CD8-positive, alpha-beta memory T cell (primary cell): ENCODE results near the gene ZYG11A. TPM values are rescaled to one million over a fixed set of nuclear protein-coding genes. Genes with fewer than 3 reads are reported as not detected.
A peak's percentile ranks its signal among the peaks of the same experiment; 100 is the strongest.

Source experiments
- CTCF ChIA-PET: fragments of 350-600 bp; sonication (Branson Sonifier 250); formaldehyde crosslinking; loops from one replicate; lab custom pipeline; 2021; ENCODE audit warnings: antibody characterized with exemption; lab: Charles Lee
- POLR2A ChIA-PET: fragments of 350-600 bp; sonication (Branson Sonifier 250); formaldehyde crosslinking; loops from one replicate; lab custom pipeline; 2021; ENCODE audit warnings: antibody characterized with exemption; lab: Charles Lee
- DNase-seq, 5 donors: peaks; one replicate each; pipeline versions ENCODE4 v3.0.0 to v3.0.0-alpha.2; 2020 to 2022; ENCODE audit warnings: mixed read lengths in 1 of 5
- H3K27ac ChIP-seq: one replicate; pipeline ENCODE4 v1.7.0; 2013; ENCODE audit warnings: low read depth, mild to moderate bottlenecking, low read length, moderate library complexity
- H3K27me3 ChIP-seq: 2 replicates; pipeline ENCODE4 v1.7.0; 2013; ENCODE audit warnings: low read length, mild to moderate bottlenecking; ENCODE audit not compliant: insufficient read depth, poor library complexity, severe bottlenecking
- H3K36me3 ChIP-seq: 2 replicates; pipeline ENCODE4 v1.7.0; 2013; ENCODE audit warnings: mild to moderate bottlenecking, low read length, moderate library complexity; ENCODE audit not compliant: insufficient read depth
- H3K4me1 ChIP-seq: 2 replicates; pipeline ENCODE4 v1.7.0; 2013; ENCODE audit warnings: mild to moderate bottlenecking, low read length, moderate library complexity; ENCODE audit not compliant: insufficient read depth
- H3K4me3 ChIP-seq: 2 replicates; pipeline ENCODE4 v1.7.0; 2013; ENCODE audit warnings: mild to moderate bottlenecking, low read length
- H3K9me3 ChIP-seq: 2 replicates; pipeline ENCODE4 v1.7.0; 2013; ENCODE audit warnings: mild to moderate bottlenecking, low read length
- H3K27ac Mint-ChIP-seq, 8 donors: one replicate each; pipeline ENCODE4 v1.8.0; 2020 to 2021; ENCODE audit warnings: mixed read lengths in 8 of 8, mild to moderate bottlenecking in 6 of 8, inconsistent platforms in 3 of 8, moderate library complexity in 3 of 8
- H3K27me3 Mint-ChIP-seq, 2 donors: one replicate each; pipeline ENCODE4 v1.8.0; 2020 to 2021; ENCODE audit warnings: mixed read lengths in 2 of 2, mild to moderate bottlenecking in 1 of 2, moderate library complexity in 1 of 2
- H3K36me3 Mint-ChIP-seq, 3 donors: one replicate each; pipeline ENCODE4 v1.8.0; 2020 to 2021; ENCODE audit warnings: mixed read lengths in 3 of 3, inconsistent platforms in 1 of 3, mild to moderate bottlenecking in 1 of 3
- H3K4me1 Mint-ChIP-seq, 3 donors: one replicate each; pipeline ENCODE4 v1.8.0; 2020 to 2021; ENCODE audit warnings: mixed read lengths in 3 of 3, inconsistent platforms in 1 of 3, mild to moderate bottlenecking in 1 of 3
- H3K4me3 Mint-ChIP-seq, 7 donors: one replicate each; pipeline ENCODE4 v1.8.0; 2020 to 2021; ENCODE audit warnings: mixed read lengths in 7 of 7, mild to moderate bottlenecking in 6 of 7, moderate library complexity in 4 of 7, inconsistent platforms in 2 of 7
- H3K9me3 Mint-ChIP-seq, 5 donors: one replicate each; pipeline ENCODE4 v1.8.0; 2020 to 2022; ENCODE audit warnings: mixed read lengths in 5 of 5, mild to moderate bottlenecking in 3 of 5, moderate library complexity in 2 of 5, inconsistent platforms in 1 of 5
- polyA plus RNA-seq: library from polyadenylated mRNA; unstranded; fragments of 300-500 nt; fragmentation: Illumina TruSeq; gene quantifications from one replicate; pipeline ENCODE4 v1.2.3, GENCODE V29; 2021
- total RNA-seq, 2 experiments: library from RNA; stranded (reverse); gene quantifications; one replicate each; pipeline ENCODE4 v1.2.3, GENCODE V29; 2021

ZYG11A gene
- total and polyA plus RNA-seq, 3 experiments from 2014 or later = 0.04 to 0.07 TPM; not detected in 1

GRCh38 chr1:52915855-52916220 is 73.3 kb downstream of the ZYG11A start:
- no peaks in the 10 kb centered on the region for H3K27me3 Mint-ChIP-seq
- H3K4me3 Mint-ChIP-seq = no peak overlapping the region
- H3K4me1 ChIP-seq = peaks cover 12% of the 10 kb centered on the region
- H3K27ac ChIP-seq = no peak overlapping the region
- H3K4me1 Mint-ChIP-seq = peaks cover 19 to 32% (median 29%) of the 10 kb centered on the region in 3 donors
- CTCF ChIA-PET = no interaction called here
- POLR2A ChIA-PET = no interaction called here
- no peaks in the 10 kb centered on the region for H3K36me3 ChIP-seq
- no peaks in the 10 kb centered on the region for H3K27me3 ChIP-seq
- H3K9me3 ChIP-seq = no peaks in the 10 kb centered on the region
- no peak overlapping the region for H3K4me3 ChIP-seq
- H3K36me3 Mint-ChIP-seq = peaks cover 0 to 16% (median 0%) of the 10 kb centered on the region in 3 donors
- H3K9me3 Mint-ChIP-seq = no peaks in the 10 kb centered on the region
- H3K27ac Mint-ChIP-seq = peak overlapping the region in 1 of 8 donors; percentile 44
- DNase-seq = no peak

- peaks cover 16% of the 10 kb centered on the region for H3K4me1 ChIP-seq
- CTCF ChIA-PET = no interaction called here
- Mint-ChIP-seq H3K27me3 (no peaks in the 10 kb centered on the region), H3K4me1 (peaks cover 19 to 35% (median 29%) of the 10 kb centered on the region in 3 donors), H3K9me3 (no peaks in the 10 kb centered on the region), H3K27ac (peak overlapping the region in 3 of 8 donors; percentile 44 to 78 (median 56)), H3K4me3 (no peak overlapping the region), H3K36me3 (peaks cover 0 to 12% (median 0%) of the 10 kb centered on the region in 3 donors)
- H3K4me3 ChIP-seq = no peak overlapping the region
- H3K27me3 ChIP-seq = no peaks in the 10 kb centered on the region
- no peaks in the 10 kb centered on the region for H3K36me3 ChIP-seq
- no peaks in the 10 kb centered on the region for H3K9me3 ChIP-seq
- no peak for DNase-seq
- POLR2A ChIA-PET = interaction anchor here (1.1 kb wide), 1 partner anchor 11 kb away, joined by 3 read pairs; the partner anchor contains the start of gene SCP2
- no peak overlapping the region for H3K27ac ChIP-seq
Measured at GRCh38 chr1:52916241-52916975, 73.8 kb downstream of the ZYG11A start.

GRCh38 chr1:52917156-52917555 is 74.6 kb downstream of the ZYG11A start:
- no peaks in the 10 kb centered on the region for H3K27me3 ChIP-seq
- ChIA-PET CTCF (no interaction called here), POLR2A (interaction anchor here (0.7 to 1.1 kb wide), 2 partner anchors 10 to 144 kb away, joined by 3 read pairs; partner anchors contain the start of gene SCP2)
- Mint-ChIP-seq H3K27me3 (no peaks in the 10 kb centered on the region), H3K27ac (no peak overlapping the region), H3K4me3 (no peak overlapping the region), H3K4me1 (peaks cover 23 to 42% (median 34%) of the 10 kb centered on the region in 3 donors), H3K9me3 (no peaks in the 10 kb centered on the region), H3K36me3 (peaks cover 0 to 9% (median 0%) of the 10 kb centered on the region in 3 donors)
- H3K36me3 ChIP-seq = no peaks in the 10 kb centered on the region
- H3K4me3 ChIP-seq = no peak overlapping the region
- DNase-seq = no peak
- no peak overlapping the region for H3K27ac ChIP-seq
- peaks cover 20% of the 10 kb centered on the region for H3K4me1 ChIP-seq
- H3K9me3 ChIP-seq = no peaks in the 10 kb centered on the region

GRCh38 chr1:52917581-52917980 is 75.0 kb downstream of the ZYG11A start:
- Mint-ChIP-seq H3K4me3 (no peak overlapping the region), H3K9me3 (no peaks in the 10 kb centered on the region), H3K36me3 (peaks cover 0 to 7% (median 0%) of the 10 kb centered on the region in 3 donors), H3K27me3 (no peaks in the 10 kb centered on the region), H3K4me1 (peaks cover 23 to 44% (median 36%) of the 10 kb centered on the region in 3 donors), H3K27ac (no peak overlapping the region)
- DNase-seq = no peak
- POLR2A ChIA-PET = interaction anchor here (0.7 to 1.1 kb wide), 2 partner anchors 10 to 144 kb away, joined by 3 read pairs; partner anchors contain the start of gene SCP2
- H3K4me3 ChIP-seq = no peak overlapping the region
- H3K27me3 ChIP-seq = no peaks in the 10 kb centered on the region
- no peak overlapping the region for H3K27ac ChIP-seq
- no peaks in the 10 kb centered on the region for H3K9me3 ChIP-seq
- H3K36me3 ChIP-seq = no peaks in the 10 kb centered on the region
- peaks cover 24% of the 10 kb centered on the region for H3K4me1 ChIP-seq
- CTCF ChIA-PET = no interaction called here

- Mint-ChIP-seq H3K4me1 (peaks cover 23 to 46% (median 37%) of the 10 kb centered on the region in 3 donors), H3K27me3 (no peaks in the 10 kb centered on the region), H3K4me3 (no peak overlapping the region), H3K27ac (peak overlapping the region in 2 of 8 donors; percentile 25 to 47), H3K9me3 (no peaks in the 10 kb centered on the region), H3K36me3 (peaks cover 0 to 4% (median 0%) of the 10 kb centered on the region in 3 donors)
- DNase-seq = no peak
- CTCF ChIA-PET = interaction anchor here (0.7 to 1.0 kb wide), 3 partner anchors 9 to 37 kb away, joined by 3 to 4 read pairs (median 3); partner anchors contain the start of gene SCP2
- H3K36me3 ChIP-seq = no peaks in the 10 kb centered on the region
- no peak overlapping the region for H3K4me3 ChIP-seq
- H3K27ac ChIP-seq = no peak overlapping the region
- H3K27me3 ChIP-seq = no peaks in the 10 kb centered on the region
- POLR2A ChIA-PET = interaction anchor here (0.9 kb wide), 1 partner anchor 9 kb away, joined by 3 read pairs; the partner anchor contains the start of gene SCP2
- H3K9me3 ChIP-seq = no peaks in the 10 kb centered on the region
- peaks cover 25% of the 10 kb centered on the region for H3K4me1 ChIP-seq
Measured at GRCh38 chr1:52918201-52918600, 75.6 kb downstream of the ZYG11A start.

GRCh38 chr1:52919051-52919722 is 76.6 kb downstream of the ZYG11A start:
- H3K4me3 Mint-ChIP-seq = peak overlapping the region in 6 of 7 donors; percentile 61 to 88 (median 80)
- ChIA-PET CTCF (interaction anchor here (0.7 to 1.0 kb wide), 3 partner anchors 8 to 36 kb away, joined by 3 to 4 read pairs (median 3); partner anchors contain the start of gene SCP2), POLR2A (interaction anchor here (0.9 kb wide), 1 partner anchor 8 kb away, joined by 3 read pairs; the partner anchor contains the start of gene SCP2)
- no peaks in the 10 kb centered on the region for H3K27me3 ChIP-seq
- H3K27ac ChIP-seq = no peak overlapping the region
- DNase-seq = peak in 2 of 5 donors; percentile 10 to 19
- H3K4me3 ChIP-seq = no peak overlapping the region
- H3K27ac Mint-ChIP-seq = peak overlapping the region; percentile 41 to 86 (median 77)
- no peaks in the 10 kb centered on the region for H3K36me3 ChIP-seq
- H3K9me3 Mint-ChIP-seq = no peaks in the 10 kb centered on the region
- H3K4me1 ChIP-seq = peaks cover 25% of the 10 kb centered on the region
- no peaks in the 10 kb centered on the region for H3K27me3 Mint-ChIP-seq
- H3K9me3 ChIP-seq = no peaks in the 10 kb centered on the region
- peaks cover 0 to 2% (median 0%) of the 10 kb centered on the region in 3 donors for H3K36me3 Mint-ChIP-seq
- H3K4me1 Mint-ChIP-seq = peaks cover 23 to 46% (median 37%) of the 10 kb centered on the region in 3 donors

- Histone ChIP-seq H3K27ac (no peak overlapping the region), H3K36me3 (no peaks in the 10 kb centered on the region), H3K4me3 (no peak overlapping the region), H3K9me3 (no peaks in the 10 kb centered on the region), H3K27me3 (no peaks in the 10 kb centered on the region), H3K4me1 (peaks cover 25% of the 10 kb centered on the region)
- Mint-ChIP-seq H3K27ac (peak overlapping the region; percentile 41 to 86 (median 77)), H3K27me3 (no peaks in the 10 kb centered on the region), H3K36me3 (peaks cover 0 to 2% (median 0%) of the 10 kb centered on the region in 3 donors), H3K4me1 (peaks cover 23 to 46% (median 37%) of the 10 kb centered on the region in 3 donors), H3K4me3 (peak overlapping the region; percentile 36 to 88 (median 81)), H3K9me3 (no peaks in the 10 kb centered on the region)
- POLR2A ChIA-PET = interaction anchor here (1.1 kb wide), 1 partner anchor 367 kb away, joined by 4 read pairs; the partner anchor contains the start of gene TUT4
- CTCF ChIA-PET = no interaction called here
- DNase-seq = no peak
Measured at GRCh38 chr1:52919723-52920483, 77.3 kb downstream of the ZYG11A start.
